Limb (tissue), 2 donors: ENCODE data around the gene SWSAP1.
"Not testable (repeated sequence)": the region's sequence is repeated elsewhere in the genome, so short reads cannot be mapped to it uniquely, and the experiment has no call there.

Experiments used
- DNase-seq, 2 donors: peaks; one replicate each; pipeline ENCODE4 v3.0.0-alpha.2; 2016; ENCODE audit errors: extremely low spot score in 2 of 2

SWSAP1 gene

GRCh38 chr19:11374433-11375142 lies at the start of gene SWSAP1:
TSS of gene SWSAP1 (plus strand) at chr19:11374666. CDS start at chr19:11374681, 15 bp downstream.
- DNase-seq = peak; percentile 98 to 100

GRCh38 chr19:11324748-11325389 lies 49.6 kb upstream of the SWSAP1 start:
- no peak for DNase-seq

GRCh38 chr19:11325544-11325943 lies 48.9 kb upstream of the SWSAP1 start:
- no peak for DNase-seq

- DNase-seq = no peak
These were observed 44.3 kb upstream of the SWSAP1 start for GRCh38 chr19:11330127-11330526.

GRCh38 chr19:11331502-11331901 lies 43.0 kb upstream of the SWSAP1 start:
- DNase-seq = no peak

- no peak for DNase-seq
These were observed 41.6 kb upstream of the SWSAP1 start for GRCh38 chr19:11332822-11333221.

GRCh38 chr19:11333838-11334237 lies 40.6 kb upstream of the SWSAP1 start:
- not testable (repeated sequence) for DNase-seq

- DNase-seq = no peak
These were observed 38.9 kb upstream of the SWSAP1 start for GRCh38 chr19:11335449-11336146.

GRCh38 chr19:11337080-11337479 lies 37.4 kb upstream of the SWSAP1 start:
- no peak for DNase-seq

GRCh38 chr19:11338121-11338520 lies 36.3 kb upstream of the SWSAP1 start:
- DNase-seq = peak in 1 of 2 donors; percentile 30

GRCh38 chr19:11338569-11339253 lies 35.8 kb upstream of the SWSAP1 start:
- DNase-seq = peak in 1 of 2 donors; percentile 31

- peak; percentile 93 to 96 for DNase-seq
These were observed 35.0 kb upstream of the SWSAP1 start, which contains the start of gene RAB3D for GRCh38 chr19:11339254-11340098. TSS of gene RAB3D (minus strand) at chr19:11339657. CDS start at chr19:11337399, 2,258 bp downstream.

GRCh38 chr19:11340099-11340467 lies 34.4 kb upstream of the SWSAP1 start:
- DNase-seq = not testable (repeated sequence)

- no peak for DNase-seq
These were observed 32.0 kb upstream of the SWSAP1 start for GRCh38 chr19:11342429-11342828.

GRCh38 chr19:11345122-11345803 lies 29.2 kb upstream of the SWSAP1 start:
- no peak for DNase-seq

- DNase-seq = peak; percentile 95 to 96
These were observed 28.1 kb upstream of the SWSAP1 start, which contains the start of the genes CCDC159 and TMEM205 for GRCh38 chr19:11346104-11346940. TSS of gene CCDC159 (plus strand) at chr19:11346519. CDS start at chr19:11346607, 88 bp downstream. TSS of gene TMEM205 (minus strand) at chr19:11346268. CDS start at chr19:11345619, 649 bp downstream.

- no peak for DNase-seq
These were observed 26.9 kb upstream of the SWSAP1 start for GRCh38 chr19:11347546-11348039.

- no peak for DNase-seq
These were observed 25.3 kb upstream of the SWSAP1 start for GRCh38 chr19:11349171-11349570.

GRCh38 chr19:11354102-11354501 lies 20.4 kb upstream of the SWSAP1 start:
- DNase-seq = not testable (repeated sequence)
